ENCODE measurements around the gene TAF4.

The TAF4 gene

GRCh38 chr20:61935926-61936700, 129.6 kb downstream of the TAF4 start:
- no peak for TF ChIP-seq CTCF (IDR thresholded peaks at IDR 0.05; ENCODE audit: low read depth, low read length, missing control alignments)
- DNase-seq (ENCODE audit: low read depth) = no peak
- H3K4me3 ChIP-seq (ENCODE audit: low read depth, low read length) = no peak overlapping the region

- TF ChIP-seq CTCF (IDR thresholded peaks at IDR 0.05; ENCODE audit: low read depth, low read length, missing control alignments) = no peak
- DNase-seq (ENCODE audit: low read depth) = no peak
- H3K4me3 ChIP-seq (ENCODE audit: low read depth, low read length) = no peak overlapping the region
Measured at GRCh38 chr20:61934716-61935530, 130.8 kb downstream of the TAF4 start.

GRCh38 chr20:61933951-61934715, 131.5 kb downstream of the TAF4 start:
- no peak for DNase-seq (ENCODE audit: low read depth)
- TF ChIP-seq CTCF (IDR thresholded peaks at IDR 0.05; ENCODE audit: low read depth, low read length, missing control alignments) = no peak
- H3K4me3 ChIP-seq (ENCODE audit: low read depth, low read length) = no peak overlapping the region

- no peak for TF ChIP-seq CTCF (IDR thresholded peaks at IDR 0.05; ENCODE audit: low read depth, low read length, missing control alignments)
- H3K4me3 ChIP-seq (ENCODE audit: low read depth, low read length) = no peak overlapping the region
- no peak for DNase-seq (ENCODE audit: low read depth)
Measured at GRCh38 chr20:61933481-61933950, 132.2 kb downstream of the TAF4 start.

GRCh38 chr20:61932711-61933480, 132.8 kb downstream of the TAF4 start:
- TF ChIP-seq CTCF (IDR thresholded peaks at IDR 0.05; ENCODE audit: low read depth, low read length, missing control alignments) = no peak
- no peak overlapping the region for H3K4me3 ChIP-seq (ENCODE audit: low read depth, low read length)
- DNase-seq (ENCODE audit: low read depth) = no peak

GRCh38 chr20:61932199-61932592, 133.5 kb downstream of the TAF4 start:
- no peak for TF ChIP-seq CTCF (IDR thresholded peaks at IDR 0.05; ENCODE audit: low read depth, low read length, missing control alignments)
- DNase-seq (ENCODE audit: low read depth) = no peak
- no peak overlapping the region for H3K4me3 ChIP-seq (ENCODE audit: low read depth, low read length)

Data from GM12864 (cell line).